Type B pancreatic cell (in vitro differentiated cells): Measurements from ENCODE around the gene ATP8A2. TPM values are rescaled to one million over a fixed set of nuclear protein-coding genes. Genes with fewer than 3 reads are reported as not detected.

Source experiments
- DNase-seq: peaks from one replicate; pipeline ENCODE4 v3.0.0; 2021; ENCODE audit warnings: mixed read lengths; ENCODE audit not compliant: unreplicated experiment; ENCODE audit errors: extremely low spot score
- H3K27ac Mint-ChIP-seq: 2 replicates; pipeline ENCODE4 v1.8.0; 2021; ENCODE audit warnings: mild to moderate bottlenecking, mixed read lengths
- H3K27me3 Mint-ChIP-seq: 2 replicates; pipeline ENCODE4 v1.8.0; 2021; ENCODE audit warnings: mixed read lengths
- H3K36me3 Mint-ChIP-seq: 2 replicates; pipeline ENCODE4 v1.8.0; 2021; ENCODE audit warnings: mixed read lengths
- H3K4me1 Mint-ChIP-seq: one replicate; pipeline ENCODE4 v1.8.0; 2021; ENCODE audit warnings: mixed read lengths; ENCODE audit not compliant: unreplicated experiment
- H3K4me3 Mint-ChIP-seq: 2 replicates; pipeline ENCODE4 v1.8.0; 2021; ENCODE audit warnings: mild to moderate bottlenecking, mixed read lengths
- H3K9me3 Mint-ChIP-seq: 2 replicates; pipeline ENCODE4 v1.8.0; 2021; ENCODE audit warnings: mixed read lengths
- total RNA-seq: library from RNA; stranded (reverse); gene quantifications from 2 replicates; pipeline ENCODE4 v1.2.1, GENCODE V29; 2021; ENCODE audit warnings: low replicate concordance
- TF ChIP-seq, protein P1 (sequence below): fragments of 200-600 bp; sonication (generic); conservative IDR thresholded peaks from 2 replicates; pipeline ENCODE4 v1.5.0; 2021; ENCODE audit warnings: antibody characterized with exemption, mild to moderate bottlenecking

ATP8A2 gene
- total RNA-seq, 1 donor from 2014 or later, result 13.8 TPM

GRCh38 chr13:25929816-25930215 is 558.0 kb downstream of the ATP8A2 start:
- H3K27me3 Mint-ChIP-seq, result no peaks in the 10 kb centered on the region
- no peak for DNase-seq
- H3K27ac Mint-ChIP-seq, result no peak overlapping the region
- H3K9me3 Mint-ChIP-seq, result no peaks in the 10 kb centered on the region
- peaks cover 3% of the 10 kb centered on the region for H3K36me3 Mint-ChIP-seq
- peaks cover 34% of the 10 kb centered on the region for H3K4me1 Mint-ChIP-seq
- H3K4me3 Mint-ChIP-seq, result no peak overlapping the region
- TF ChIP-seq, protein P1, sequence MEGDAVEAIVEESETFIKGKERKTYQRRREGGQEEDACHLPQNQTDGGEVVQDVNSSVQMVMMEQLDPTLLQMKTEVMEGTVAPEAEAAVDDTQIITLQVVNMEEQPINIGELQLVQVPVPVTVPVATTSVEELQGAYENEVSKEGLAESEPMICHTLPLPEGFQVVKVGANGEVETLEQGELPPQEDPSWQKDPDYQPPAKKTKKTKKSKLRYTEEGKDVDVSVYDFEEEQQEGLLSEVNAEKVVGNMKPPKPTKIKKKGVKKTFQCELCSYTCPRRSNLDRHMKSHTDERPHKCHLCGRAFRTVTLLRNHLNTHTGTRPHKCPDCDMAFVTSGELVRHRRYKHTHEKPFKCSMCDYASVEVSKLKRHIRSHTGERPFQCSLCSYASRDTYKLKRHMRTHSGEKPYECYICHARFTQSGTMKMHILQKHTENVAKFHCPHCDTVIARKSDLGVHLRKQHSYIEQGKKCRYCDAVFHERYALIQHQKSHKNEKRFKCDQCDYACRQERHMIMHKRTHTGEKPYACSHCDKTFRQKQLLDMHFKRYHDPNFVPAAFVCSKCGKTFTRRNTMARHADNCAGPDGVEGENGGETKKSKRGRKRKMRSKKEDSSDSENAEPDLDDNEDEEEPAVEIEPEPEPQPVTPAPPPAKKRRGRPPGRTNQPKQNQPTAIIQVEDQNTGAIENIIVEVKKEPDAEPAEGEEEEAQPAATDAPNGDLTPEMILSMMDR, result no peak

- Mint-ChIP-seq H3K36me3 (peaks cover 3% of the 10 kb centered on the region), H3K4me3 (no peak overlapping the region), H3K9me3 (no peaks in the 10 kb centered on the region), H3K4me1 (peaks cover 34% of the 10 kb centered on the region), H3K27me3 (no peaks in the 10 kb centered on the region), H3K27ac (no peak overlapping the region)
- DNase-seq, result no peak
- TF ChIP-seq, protein P1, result no peak
These were observed 558.9 kb downstream of the ATP8A2 start for GRCh38 chr13:25930653-25931052.

- H3K36me3 Mint-ChIP-seq, result no peaks in the 10 kb centered on the region
- no peak overlapping the region for H3K4me3 Mint-ChIP-seq
- no peaks in the 10 kb centered on the region for H3K9me3 Mint-ChIP-seq
- no peak for DNase-seq
- TF ChIP-seq, protein P1, result no peak
- H3K27me3 Mint-ChIP-seq, result no peaks in the 10 kb centered on the region
- no peak overlapping the region for H3K27ac Mint-ChIP-seq
- H3K4me1 Mint-ChIP-seq, result peaks cover 29% of the 10 kb centered on the region
These were observed 560.6 kb downstream of the ATP8A2 start for GRCh38 chr13:25932365-25932764.

GRCh38 chr13:25933520-25933919 is 561.7 kb downstream of the ATP8A2 start:
- TF ChIP-seq, protein P1, result no peak
- H3K27ac Mint-ChIP-seq, result no peak overlapping the region
- H3K36me3 Mint-ChIP-seq, result peaks cover 3% of the 10 kb centered on the region
- peaks cover 22% of the 10 kb centered on the region for H3K4me1 Mint-ChIP-seq
- H3K9me3 Mint-ChIP-seq, result no peaks in the 10 kb centered on the region
- no peak overlapping the region for H3K4me3 Mint-ChIP-seq
- DNase-seq, result no peak
- no peaks in the 10 kb centered on the region for H3K27me3 Mint-ChIP-seq

- Mint-ChIP-seq H3K27me3 (no peaks in the 10 kb centered on the region), H3K4me1 (peaks cover 16% of the 10 kb centered on the region), H3K4me3 (no peak overlapping the region), H3K27ac (no peak overlapping the region), H3K9me3 (no peaks in the 10 kb centered on the region), H3K36me3 (peaks cover 3% of the 10 kb centered on the region)
- TF ChIP-seq, protein P1, result no peak
- DNase-seq, result no peak
These were observed 562.4 kb downstream of the ATP8A2 start for GRCh38 chr13:25934127-25934526.
